MM.1S (cell line): ENCODE measurements around the gene SKIDA1.
A peak's percentile ranks its signal among the peaks of the same experiment; 100 is the strongest.

Source experiments
- DNase-seq: peaks from one replicate; pipeline ENCODE4 v3.0.0-alpha.2; 2015
- H2AFZ ChIP-seq: fragments of 300-600 bp; sonication (generic); 2 replicates; pipeline ENCODE4 v1.6.0; 2016; ENCODE audit warnings: antibody characterized with exemption, low read length
- H3F3A ChIP-seq: fragments of 300-600 bp; sonication (generic); 2 replicates; pipeline ENCODE4 v1.6.1; 2016; ENCODE audit warnings: mild to moderate bottlenecking, antibody characterized with exemption, low read length, moderate library complexity, mixed read lengths; ENCODE audit not compliant: insufficient read depth
- H3K27ac ChIP-seq: fragments of 300-600 bp; sonication (generic); 2 replicates; pipeline ENCODE4 v1.5.1; 2016; ENCODE audit warnings: mild to moderate bottlenecking, low read length
- H3K27me3 ChIP-seq: fragments of 300-600 bp; sonication (generic); replicated peaks from 2 replicates; pipeline ENCODE4 v1.6.0; 2016; ENCODE audit warnings: low read length; ENCODE audit not compliant: insufficient read depth
- H3K36me3 ChIP-seq: fragments of 300-600 bp; sonication (generic); replicated peaks from 2 replicates; pipeline ENCODE4 v1.6.1; 2016; ENCODE audit warnings: mild to moderate bottlenecking, low read length, mixed read lengths; ENCODE audit not compliant: insufficient read depth
- H3K4me1 ChIP-seq: fragments of 300-600 bp; sonication (generic); 2 replicates; pipeline ENCODE4 v1.6.1; 2016; ENCODE audit warnings: low read length, mixed read lengths
- H3K4me2 ChIP-seq: fragments of 300-600 bp; sonication (generic); 2 replicates; pipeline ENCODE4 v1.6.0; 2016; ENCODE audit warnings: low read depth, low read length
- H3K4me3 ChIP-seq: fragments of 300-600 bp; sonication (generic); 2 replicates; pipeline ENCODE4 v1.5.1; 2016; ENCODE audit warnings: low read length, mixed read lengths
- H3K79me2 ChIP-seq: fragments of 300-600 bp; sonication (generic); 2 replicates; pipeline ENCODE4 v1.6.1; 2016; ENCODE audit warnings: mixed run types, low read length, mixed read lengths
- H3K9ac ChIP-seq: fragments of 300-600 bp; sonication (generic); 2 replicates; pipeline ENCODE4 v1.6.1; 2016; ENCODE audit warnings: low read length, mixed read lengths
- H3K9me2 ChIP-seq: fragments of 300-600 bp; sonication (generic); replicated peaks from 2 replicates; pipeline ENCODE4 v1.6.1; 2016; ENCODE audit warnings: mild to moderate bottlenecking, low read length, mixed read lengths; ENCODE audit not compliant: insufficient read depth
- H3K9me3 ChIP-seq: fragments of 300-600 bp; sonication (generic); replicated peaks from 2 replicates; pipeline ENCODE4 v1.6.1; 2016; ENCODE audit warnings: mild to moderate bottlenecking, low read length, mixed read lengths; ENCODE audit not compliant: insufficient read depth
- H4K20me1 ChIP-seq: fragments of 300-600 bp; sonication (generic); 2 replicates; pipeline ENCODE4 v1.6.1; 2016; ENCODE audit warnings: mild to moderate bottlenecking, low read length, moderate library complexity, mixed read lengths; ENCODE audit not compliant: insufficient read depth
- CTCF ChIP-seq: fragments of 300-600 bp; sonication (generic); IDR thresholded peaks from 2 replicates; pipeline ENCODE4 v1.5.1; 2016; ENCODE audit warnings: antibody characterized with exemption, low read length, mixed read lengths
- EZH2 ChIP-seq: fragments of 300-600 bp; sonication (generic); optimal IDR thresholded peaks from 2 replicates; pipeline ENCODE3; 2017; ENCODE audit warnings: low read depth, mild to moderate bottlenecking, antibody characterized with exemption, low read length, mixed read lengths
- EZH2phosphoT487 ChIP-seq: fragments of 300-600 bp; sonication (generic); IDR thresholded peaks from 2 replicates; pipeline ENCODE4 v1.6.1; 2018; ENCODE audit warnings: antibody characterized with exemption, low read length

Gene SKIDA1

GRCh38 chr10:21526188-21526859, 842 bp upstream of the SKIDA1 start:
- Histone ChIP-seq H2AFZ (peak overlapping the region; percentile 82), H3K79me2 (no peaks in the 10 kb centered on the region), H3K4me1 (peaks cover 8% of the 10 kb centered on the region; the same call in 1 of the 2 replicates), H3K27ac (peak overlapping the region; percentile 56; the same call in 1 of the 2 replicates), H3K36me3 (no peaks in the 10 kb centered on the region), H3K9me2 (no peaks in the 10 kb centered on the region), H3K9ac (peak overlapping the region; percentile 62), H3K4me3 (peak overlapping the region; percentile 63), H3K27me3 (peaks cover 28% of the 10 kb centered on the region), H3F3A (peaks cover 26% of the 10 kb centered on the region), H3K4me2 (peak overlapping the region; percentile 92), H3K9me3 (no peaks in the 10 kb centered on the region), H4K20me1 (no peaks in the 10 kb centered on the region)
- DNase-seq, result peak; percentile 51
- no peak for TF ChIP-seq EZH2
- no peak for TF ChIP-seq CTCF
- no peak for TF ChIP-seq EZH2phosphoT487

- H3K36me3 ChIP-seq, result no peaks in the 10 kb centered on the region
- H3K4me1 ChIP-seq, result peaks cover 10% of the 10 kb centered on the region; the same call in 1 of the 2 replicates
- no peak overlapping the region; the same call in 1 of the 2 replicates for H3K9ac ChIP-seq
- H3K27me3 ChIP-seq, result peaks cover 18% of the 10 kb centered on the region
- H2AFZ ChIP-seq, result peak overlapping the region; percentile 94
- no peaks in the 10 kb centered on the region for H3K79me2 ChIP-seq
- peak overlapping the region; percentile 63 for H3K4me3 ChIP-seq
- peak overlapping the region; percentile 67 for H3K4me2 ChIP-seq
- H3K9me3 ChIP-seq, result no peaks in the 10 kb centered on the region
- no peaks in the 10 kb centered on the region for H4K20me1 ChIP-seq
- no peak for TF ChIP-seq CTCF
- H3K9me2 ChIP-seq, result no peaks in the 10 kb centered on the region
- peaks cover 26% of the 10 kb centered on the region for H3F3A ChIP-seq
- DNase-seq, result no peak
- no peak overlapping the region for H3K27ac ChIP-seq
Observed at GRCh38 chr10:21524526-21525366, 736 bp downstream of the SKIDA1 start.

DNA sequence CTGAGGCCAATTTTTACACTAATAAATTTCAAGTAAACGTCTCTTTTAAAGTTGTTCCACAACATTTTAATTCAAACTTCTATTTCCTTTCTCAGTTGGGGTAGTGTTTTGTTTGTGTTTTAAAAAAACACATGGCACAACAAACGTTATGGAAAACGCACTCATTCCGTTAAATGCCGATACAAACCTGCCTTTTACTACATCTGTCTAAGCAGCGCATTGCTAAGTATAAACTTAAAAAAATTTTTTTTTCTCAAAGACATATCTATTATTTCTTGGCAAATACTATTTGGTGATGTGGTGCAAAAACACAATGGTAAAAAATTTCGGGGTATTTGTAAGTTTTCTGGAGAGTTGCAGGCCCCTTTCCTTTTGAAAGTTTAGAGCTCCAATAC, 1.4 kb downstream of the SKIDA1 start:
- Histone ChIP-seq H3K27ac (no peak overlapping the region), H4K20me1 (no peaks in the 10 kb centered on the region), H3K4me2 (no peak overlapping the region), H3K9me2 (no peaks in the 10 kb centered on the region), H3K4me1 (peaks cover 11% of the 10 kb centered on the region; the same call in 1 of the 2 replicates), H3K4me3 (no peak overlapping the region), H3K79me2 (no peaks in the 10 kb centered on the region), H3K36me3 (no peaks in the 10 kb centered on the region), H3K9ac (no peak overlapping the region), H2AFZ (no peak overlapping the region), H3F3A (peaks cover 29% of the 10 kb centered on the region), H3K27me3 (peaks cover 16% of the 10 kb centered on the region), H3K9me3 (no peaks in the 10 kb centered on the region)
- TF ChIP-seq CTCF (no peak), EZH2 (no peak), EZH2phosphoT487 (no peak)
- DNase-seq, result no peak
